Caco-2 (cell line): Measurements from ENCODE around the gene EEF2. TPM values are rescaled to one million over a fixed set of nuclear protein-coding genes. Genes with fewer than 3 reads are reported as not detected.

Experiments used
- BruUV-seq: library from RNA; stranded (reverse); fragments of 400-500 nt; replicated peaks from 2 replicates; lab custom pipeline; 2021; lab: Mats Ljungman, UMichigan
- CTCF ChIA-PET: fragments of 300-600 bp; sonication (Branson Sonifier 250); formaldehyde crosslinking; loops from one replicate; lab custom pipeline; 2022; ENCODE audit warnings: antibody characterized with exemption; lab: Charles Lee
- POLR2A ChIA-PET: fragments of 300-600 bp; sonication (Branson Sonifier 250); formaldehyde crosslinking; loops from one replicate; lab custom pipeline; 2022; ENCODE audit warnings: antibody characterized with exemption; lab: Charles Lee
- DNase-seq, 2 experiments: peaks; one replicate each; pipeline versions ENCODE4 v3.0.0 to v3.0.0-alpha.2; 2020 to 2022
- H3K27me3 ChIP-seq: replicated peaks from 2 replicates; pipeline ENCODE4 v1.6.0; 2011; ENCODE audit warnings: low read length; ENCODE audit not compliant: control insufficient read depth, insufficient read depth
- H3K36me3 ChIP-seq: 2 replicates; pipeline ENCODE4 v1.5.1; 2011; ENCODE audit warnings: low read length; ENCODE audit not compliant: control insufficient read depth, insufficient read depth
- H3K4me1 ChIP-seq: fragments of 250-450 bp; sonication (Bioruptor Pico); 2 replicates; pipeline ENCODE4 v1.5.1; 2020; ENCODE audit warnings: mild to moderate bottlenecking
- H3K4me3 ChIP-seq: 2 replicates; pipeline ENCODE4 v1.5.1; 2011; ENCODE audit warnings: low read depth, mild to moderate bottlenecking, control low read depth, low read length
- H3K9me3 ChIP-seq: fragments of 250-450 bp; sonication (Bioruptor Pico); 2 replicates; pipeline ENCODE4 v1.5.1; 2020; ENCODE audit warnings: mild to moderate bottlenecking, moderate library complexity
- H3K27ac Mint-ChIP-seq: one replicate; pipeline ENCODE4 v1.8.0; 2022; ENCODE audit warnings: mixed read lengths; ENCODE audit not compliant: unreplicated experiment
- H3K27me3 Mint-ChIP-seq: one replicate; pipeline ENCODE4 v1.8.0; 2022; ENCODE audit warnings: mixed read lengths; ENCODE audit not compliant: insufficient read depth, unreplicated experiment
- H3K36me3 Mint-ChIP-seq: one replicate; pipeline ENCODE4 v1.8.0; 2022; ENCODE audit warnings: mild to moderate bottlenecking, mixed read lengths; ENCODE audit not compliant: insufficient read depth, unreplicated experiment
- H3K4me1 Mint-ChIP-seq: one replicate; pipeline ENCODE4 v1.8.0; 2022; ENCODE audit warnings: low read depth, mixed read lengths; ENCODE audit not compliant: unreplicated experiment
- H3K4me3 Mint-ChIP-seq: one replicate; pipeline ENCODE4 v1.8.0; 2022; ENCODE audit warnings: mild to moderate bottlenecking, moderate library complexity, mixed read lengths; ENCODE audit not compliant: unreplicated experiment
- H3K9me3 Mint-ChIP-seq: one replicate; pipeline ENCODE4 v1.8.0; 2022; ENCODE audit warnings: mixed read lengths; ENCODE audit not compliant: unreplicated experiment
- intact Hi-C: fragments of 100-400 bp; cut with micrococcal nuclease; formaldehyde crosslinking; loops from one replicate; pipeline ENCODE4 v1.10.0; 2022; ENCODE audit not compliant: unreplicated experiment
- total RNA-seq: library from RNA; stranded (reverse); gene quantifications from 2 replicates; pipeline ENCODE4 v1.2.3, GENCODE V29; 2022
- TF ChIP-seq, protein P1 (sequence below), 2 experiments: fragments of 200-600 bp in 1 of 2; IDR thresholded peaks; 1 replicate in 1 of 2; 2 replicates in 1 of 2; pipeline versions ENCODE4 v1.5.1 to v1.8.0; 2011 to 2022; ENCODE audit warnings: antibody characterized with exemption in 1 of 2, control low read depth in 1 of 2, inconsistent platforms in 1 of 2, low read depth in 1 of 2, low read length in 1 of 2, mild to moderate bottlenecking in 1 of 2, moderate library complexity in 1 of 2; ENCODE audit not compliant: insufficient read depth in 1 of 2, severe bottlenecking in 1 of 2, unreplicated experiment in 1 of 2

The EEF2 gene
- total RNA-seq, 1 experiment from 2014 or later: 2,157 TPM

DNA sequence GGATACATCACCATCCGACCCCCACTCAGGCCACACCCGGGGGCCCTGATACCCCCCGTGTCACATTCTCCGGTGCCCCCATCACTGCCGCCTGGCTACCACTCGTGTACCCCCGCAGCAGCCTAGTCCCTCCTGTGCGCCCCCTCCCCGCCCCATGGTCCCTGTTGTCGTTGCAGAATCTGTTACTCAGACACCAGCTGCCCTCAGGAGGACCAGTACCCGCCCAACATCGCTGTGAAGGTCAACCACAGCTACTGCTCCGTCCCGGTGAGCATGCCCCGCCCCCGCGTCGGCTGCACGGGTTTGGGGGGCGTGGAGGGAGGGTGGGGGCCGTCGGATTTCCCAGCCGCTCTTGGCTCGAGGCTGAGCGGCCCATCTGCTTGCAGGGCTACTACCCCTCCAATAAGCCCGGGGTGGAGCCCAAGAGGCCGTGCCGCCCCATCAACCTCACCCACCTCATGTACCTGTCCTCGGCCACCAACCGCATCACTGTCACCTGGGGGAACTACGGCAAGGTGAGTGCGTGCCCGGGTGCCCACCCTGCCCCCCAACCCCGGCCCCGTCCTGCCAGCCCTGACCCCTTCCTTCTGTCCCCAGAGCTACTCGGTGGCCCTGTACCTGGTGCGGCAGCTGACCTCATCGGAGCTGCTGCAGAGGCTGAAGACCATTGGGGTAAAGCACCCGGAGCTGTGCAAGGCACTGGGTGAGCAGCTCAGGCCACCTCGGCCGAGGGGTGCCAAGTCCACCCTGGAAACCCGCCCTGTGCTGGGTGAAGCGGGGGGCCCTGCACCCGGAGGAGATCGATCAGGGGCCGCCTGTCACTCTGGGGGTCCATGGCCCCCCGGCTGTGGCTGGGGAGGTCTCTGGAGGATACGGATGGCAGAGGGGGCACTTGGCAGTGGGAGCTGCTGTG, 43.3 kb upstream of the EEF2 start:
- BruUV-seq: no TSS peak
- Mint-ChIP-seq H3K4me1 (no peaks in the 10 kb centered on the region), H3K4me3 (no peak overlapping the region), H3K36me3 (peaks cover 31% of the 10 kb centered on the region), H3K27ac (no peak overlapping the region), H3K9me3 (no peaks in the 10 kb centered on the region), H3K27me3 (no peaks in the 10 kb centered on the region)
- intact Hi-C loops: no loop called here
- no peak for DNase-seq
- CTCF ChIA-PET: no interaction called here
- Histone ChIP-seq H3K27me3 (no peaks in the 10 kb centered on the region), H3K36me3 (no peaks in the 10 kb centered on the region; the same call in none of the 2 replicates), H3K4me1 (no peaks in the 10 kb centered on the region), H3K9me3 (no peaks in the 10 kb centered on the region), H3K4me3 (no peak overlapping the region)
- TF ChIP-seq, protein P1, sequence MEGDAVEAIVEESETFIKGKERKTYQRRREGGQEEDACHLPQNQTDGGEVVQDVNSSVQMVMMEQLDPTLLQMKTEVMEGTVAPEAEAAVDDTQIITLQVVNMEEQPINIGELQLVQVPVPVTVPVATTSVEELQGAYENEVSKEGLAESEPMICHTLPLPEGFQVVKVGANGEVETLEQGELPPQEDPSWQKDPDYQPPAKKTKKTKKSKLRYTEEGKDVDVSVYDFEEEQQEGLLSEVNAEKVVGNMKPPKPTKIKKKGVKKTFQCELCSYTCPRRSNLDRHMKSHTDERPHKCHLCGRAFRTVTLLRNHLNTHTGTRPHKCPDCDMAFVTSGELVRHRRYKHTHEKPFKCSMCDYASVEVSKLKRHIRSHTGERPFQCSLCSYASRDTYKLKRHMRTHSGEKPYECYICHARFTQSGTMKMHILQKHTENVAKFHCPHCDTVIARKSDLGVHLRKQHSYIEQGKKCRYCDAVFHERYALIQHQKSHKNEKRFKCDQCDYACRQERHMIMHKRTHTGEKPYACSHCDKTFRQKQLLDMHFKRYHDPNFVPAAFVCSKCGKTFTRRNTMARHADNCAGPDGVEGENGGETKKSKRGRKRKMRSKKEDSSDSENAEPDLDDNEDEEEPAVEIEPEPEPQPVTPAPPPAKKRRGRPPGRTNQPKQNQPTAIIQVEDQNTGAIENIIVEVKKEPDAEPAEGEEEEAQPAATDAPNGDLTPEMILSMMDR (IDR thresholded peaks at IDR 0.05; ENCODE audit: insufficient read depth in 1 of 2, low read depth in 1 of 2, low read length in 1 of 2, severe bottlenecking in 1 of 2, unreplicated experiment in 1 of 2): no peak
- POLR2A ChIA-PET: no interaction called here

DNA sequence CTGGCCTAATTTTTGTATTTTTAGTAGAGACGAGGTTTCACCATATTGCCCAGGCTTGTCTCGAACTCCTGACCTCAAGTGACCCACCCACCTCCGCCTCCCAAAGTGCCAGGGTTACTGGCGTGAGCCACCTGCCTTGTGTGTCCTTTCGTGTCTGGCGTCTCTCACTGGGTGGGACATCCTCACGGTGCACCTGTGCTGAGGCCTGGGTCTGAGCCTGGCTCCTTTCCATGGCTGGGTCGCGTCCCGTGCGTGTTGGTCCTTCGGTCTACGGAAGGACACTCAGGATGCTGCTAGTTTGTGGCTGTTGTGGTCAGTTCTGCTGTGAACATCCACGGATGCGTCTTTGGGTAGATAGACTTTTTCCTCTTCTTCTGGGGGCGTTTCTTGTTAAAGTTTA, 41.9 kb upstream of the EEF2 start:
- H3K4me1 ChIP-seq: no peaks in the 10 kb centered on the region
- BruUV-seq: no TSS peak
- DNase-seq: no peak
- POLR2A ChIA-PET: no interaction called here
- Mint-ChIP-seq H3K9me3 (no peaks in the 10 kb centered on the region), H3K27me3 (no peaks in the 10 kb centered on the region), H3K27ac (no peak overlapping the region), H3K4me1 (no peaks in the 10 kb centered on the region), H3K4me3 (no peak overlapping the region), H3K36me3 (peaks cover 33% of the 10 kb centered on the region)
- CTCF ChIA-PET: no interaction called here
- intact Hi-C loops: no loop called here
- H3K4me3 ChIP-seq: no peak overlapping the region
- TF ChIP-seq, protein P1 (IDR thresholded peaks at IDR 0.05; ENCODE audit: insufficient read depth in 1 of 2, low read depth in 1 of 2, low read length in 1 of 2, severe bottlenecking in 1 of 2, unreplicated experiment in 1 of 2): no peak
- no peaks in the 10 kb centered on the region; the same call in none of the 2 replicates for H3K36me3 ChIP-seq
- H3K9me3 ChIP-seq: no peaks in the 10 kb centered on the region
- H3K27me3 ChIP-seq: no peaks in the 10 kb centered on the region

DNA sequence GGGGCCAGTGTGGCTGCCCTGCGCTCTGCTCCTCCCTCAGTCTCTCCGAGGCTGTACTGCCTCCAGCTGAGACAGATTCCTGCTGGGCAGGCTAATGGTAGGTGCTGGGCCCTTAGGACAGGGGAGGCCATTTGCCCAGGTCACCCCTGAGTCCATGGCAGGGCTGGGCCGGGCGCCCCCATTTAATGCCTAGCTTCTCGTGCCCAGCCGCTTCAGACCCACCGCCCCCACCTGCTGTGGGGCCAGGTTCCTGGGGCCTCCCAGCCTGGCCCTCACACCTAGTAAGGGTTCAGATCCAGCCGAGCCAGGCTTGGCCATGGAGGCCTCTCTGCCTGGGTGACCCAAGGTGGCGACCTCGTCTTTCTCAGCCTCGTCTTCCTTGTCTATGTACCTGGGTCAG, 40.1 kb upstream of the EEF2 start:
- H3K4me1 ChIP-seq: no peaks in the 10 kb centered on the region
- H3K36me3 Mint-ChIP-seq: peaks cover 33% of the 10 kb centered on the region
- H3K27ac Mint-ChIP-seq: no peak overlapping the region
- H3K4me3 ChIP-seq: no peak overlapping the region
- H3K27me3 Mint-ChIP-seq: no peaks in the 10 kb centered on the region
- H3K4me3 Mint-ChIP-seq: no peak overlapping the region
- no TSS peak for BruUV-seq
- POLR2A ChIA-PET: no interaction called here
- CTCF ChIA-PET: no interaction called here
- no peaks in the 10 kb centered on the region for H3K27me3 ChIP-seq
- intact Hi-C loops: no loop called here
- H3K4me1 Mint-ChIP-seq: no peaks in the 10 kb centered on the region
- no peaks in the 10 kb centered on the region; the same call in none of the 2 replicates for H3K36me3 ChIP-seq
- no peak for DNase-seq
- no peaks in the 10 kb centered on the region for H3K9me3 Mint-ChIP-seq
- TF ChIP-seq, protein P1 (IDR thresholded peaks at IDR 0.05; ENCODE audit: insufficient read depth in 1 of 2, low read depth in 1 of 2, low read length in 1 of 2, severe bottlenecking in 1 of 2, unreplicated experiment in 1 of 2): no peak
- no peaks in the 10 kb centered on the region for H3K9me3 ChIP-seq
